GM19328 (cell line): ENCODE measurements around the gene SUSD1.

ENCODE experiments used
- ATAC-seq: cut with Tn5 transposase; IDR thresholded peaks from one replicate; pipeline ENCODE4 v1.9.1; 2021; ENCODE audit warnings: mild to moderate bottlenecking, moderate library complexity; ENCODE audit not compliant: unreplicated experiment

Gene SUSD1

GRCh38 chr9:111993319-111993718 is 181.8 kb downstream of the SUSD1 start:
- ATAC-seq, result no peak

- ATAC-seq, result peak; percentile 82
These were observed 182.6 kb downstream of the SUSD1 start for GRCh38 chr9:111992523-111992922.

- ATAC-seq, result no peak
These were observed 183.9 kb downstream of the SUSD1 start for GRCh38 chr9:111991179-111991578.
